ENCODE results near the gene STAT5B. TPM values are rescaled to one million over a fixed set of nuclear protein-coding genes. Genes with fewer than 3 reads are reported as not detected.

Gene STAT5B
- total and polyA plus RNA-seq, 10 donors, result 26.4 to 171 (median 101) TPM

- Histone ChIP-seq H3K36me3 (no peaks in the 10 kb centered on the region), H3K27ac (peak overlapping the region in 7 of 8 donors; percentile 87 to 95 (median 91)), H3K4me1 (peaks cover 29 to 83% (median 66%) of the 10 kb centered on the region in 6 donors), H3K9me3 (no peaks in the 10 kb centered on the region), H3K4me3 (peak overlapping the region in 3 of 8 donors; percentile 78 to 94 (median 85)), H3K27me3 (replicated peaks in 1 of 7) (no peaks in the 10 kb centered on the region)
- no peak for TF ChIP-seq POLR2AphosphoS5 (IDR thresholded peaks at IDR 0.05)
- no peak for TF ChIP-seq POLR2A (IDR thresholded peaks at IDR 0.05)
- TF ChIP-seq CTCF (IDR thresholded peaks at IDR 0.05 in 8 of 11, conservative IDR thresholded peaks at IDR 0.05 in 3 of 11), result no peak
- intact Hi-C loops (cut with DNase I; ENCODE audit: low total_unique reads), result no loop called here
- DNase-seq, result no peak
- 51 to 71% (median 56%) methylated on average over 7 of the region's 7 CpGs for WGBS, 5 donors
Observed at GRCh38 chr17:42273474-42274252, 2.5 kb downstream of the STAT5B start.

- TF ChIP-seq POLR2AphosphoS5 (IDR thresholded peaks at IDR 0.05) (no peak), CTCF (IDR thresholded peaks at IDR 0.05 in 8 of 11, conservative IDR thresholded peaks at IDR 0.05 in 3 of 11) (no peak), POLR2A (IDR thresholded peaks at IDR 0.05) (no peak)
- Histone ChIP-seq H3K27ac (peak overlapping the region in 7 of 8 donors; percentile 34 to 95 (median 91)), H3K9me3 (no peaks in the 10 kb centered on the region), H3K4me3 (peak overlapping the region in 1 of 8 donors; percentile 94), H3K36me3 (no peaks in the 10 kb centered on the region), H3K27me3 (replicated peaks in 1 of 7) (no peaks in the 10 kb centered on the region), H3K4me1 (peaks cover 28 to 93% (median 65%) of the 10 kb centered on the region in 6 donors)
- 50 to 60% (median 55%) methylated on average over 7 of the region's 7 CpGs for WGBS, 5 donors
- intact Hi-C loops (cut with DNase I; ENCODE audit: low total_unique reads), result no loop called here
- no peak for DNase-seq
Observed at GRCh38 chr17:42272162-42272907, 3.9 kb downstream of the STAT5B start.

GRCh38 chr17:42271779-42272035 is 4.5 kb downstream of the STAT5B start:
- TF ChIP-seq POLR2A (IDR thresholded peaks at IDR 0.05), result no peak
- TF ChIP-seq CTCF (IDR thresholded peaks at IDR 0.05 in 8 of 11, conservative IDR thresholded peaks at IDR 0.05 in 3 of 11), result no peak
- TF ChIP-seq POLR2AphosphoS5 (IDR thresholded peaks at IDR 0.05), result no peak
- H3K27ac ChIP-seq, result peak overlapping the region in 7 of 8 donors; percentile 34 to 95 (median 91)
- H3K9me3 ChIP-seq, result no peaks in the 10 kb centered on the region
- intact Hi-C loops (cut with DNase I; ENCODE audit: low total_unique reads), result no loop called here
- H3K27me3 ChIP-seq (replicated peaks in 1 of 7), result no peaks in the 10 kb centered on the region
- H3K36me3 ChIP-seq, result no peaks in the 10 kb centered on the region
- no peak for DNase-seq
- peaks cover 23 to 93% (median 61%) of the 10 kb centered on the region in 6 donors for H3K4me1 ChIP-seq
- peak overlapping the region in 1 of 8 donors; percentile 94 for H3K4me3 ChIP-seq
